Activated B cell treated with CpG ODN at 0.5 μM for 24 hours (primary cell): Measurements from ENCODE around the gene PXYLP1. TPM values are rescaled to one million over a fixed set of nuclear protein-coding genes. Genes with fewer than 3 reads are reported as not detected.
A peak's percentile ranks its signal among the peaks of the same experiment; 100 is the strongest.

Source experiments
- ATAC-seq: fragments of 200-7000 bp; cut with Tn5 transposase; one replicate; pipeline ENCODE4 v1.10.0; 2021; ENCODE audit warnings: low read depth, mild to moderate bottlenecking, moderate library complexity
- CTCF ChIA-PET: fragments of 350-600 bp; sonication (Branson Sonifier 250); formaldehyde crosslinking; loops from one replicate; lab custom pipeline; 2021; ENCODE audit warnings: antibody characterized with exemption; lab: Charles Lee
- POLR2A ChIA-PET: fragments of 350-600 bp; sonication (Branson Sonifier 250); formaldehyde crosslinking; loops from one replicate; lab custom pipeline; 2021; ENCODE audit warnings: antibody characterized with exemption; lab: Charles Lee
- DNase-seq: peaks from one replicate; pipeline ENCODE4 v3.0.0; 2022
- H3K27ac Mint-ChIP-seq: one replicate; pipeline ENCODE4 v1.8.0; 2020; ENCODE audit warnings: mixed read lengths
- H3K27me3 Mint-ChIP-seq: one replicate; pipeline ENCODE4 v1.8.0; 2021; ENCODE audit warnings: mixed read lengths
- H3K36me3 Mint-ChIP-seq: one replicate; pipeline ENCODE4 v1.8.0; 2021; ENCODE audit warnings: low read depth, mixed read lengths
- H3K4me1 Mint-ChIP-seq: one replicate; pipeline ENCODE4 v1.8.0; 2021; ENCODE audit warnings: mixed read lengths
- H3K4me3 Mint-ChIP-seq: one replicate; pipeline ENCODE4 v1.8.0; 2020; ENCODE audit warnings: mild to moderate bottlenecking, mixed read lengths
- H3K9me3 Mint-ChIP-seq: one replicate; pipeline ENCODE4 v1.8.0; 2020; ENCODE audit warnings: mixed read lengths
- CTCF ChIP-seq: fragments of 200-600 bp; IDR thresholded peaks from one replicate; pipeline ENCODE4 v1.8.0; 2022; ENCODE audit warnings: antibody characterized with exemption, mild to moderate bottlenecking
- intact Hi-C: fragments of 100-400 bp; cut with micrococcal nuclease; formaldehyde crosslinking; loops from one replicate; pipeline ENCODE4 v1.15.1; 2024
- total RNA-seq: library from RNA; stranded (reverse); gene quantifications from 2 replicates; pipeline ENCODE4 v1.2.3, GENCODE V29; 2022

Gene PXYLP1
- total RNA-seq, 1 donor from 2014 or later: 2.7 TPM

DNA sequence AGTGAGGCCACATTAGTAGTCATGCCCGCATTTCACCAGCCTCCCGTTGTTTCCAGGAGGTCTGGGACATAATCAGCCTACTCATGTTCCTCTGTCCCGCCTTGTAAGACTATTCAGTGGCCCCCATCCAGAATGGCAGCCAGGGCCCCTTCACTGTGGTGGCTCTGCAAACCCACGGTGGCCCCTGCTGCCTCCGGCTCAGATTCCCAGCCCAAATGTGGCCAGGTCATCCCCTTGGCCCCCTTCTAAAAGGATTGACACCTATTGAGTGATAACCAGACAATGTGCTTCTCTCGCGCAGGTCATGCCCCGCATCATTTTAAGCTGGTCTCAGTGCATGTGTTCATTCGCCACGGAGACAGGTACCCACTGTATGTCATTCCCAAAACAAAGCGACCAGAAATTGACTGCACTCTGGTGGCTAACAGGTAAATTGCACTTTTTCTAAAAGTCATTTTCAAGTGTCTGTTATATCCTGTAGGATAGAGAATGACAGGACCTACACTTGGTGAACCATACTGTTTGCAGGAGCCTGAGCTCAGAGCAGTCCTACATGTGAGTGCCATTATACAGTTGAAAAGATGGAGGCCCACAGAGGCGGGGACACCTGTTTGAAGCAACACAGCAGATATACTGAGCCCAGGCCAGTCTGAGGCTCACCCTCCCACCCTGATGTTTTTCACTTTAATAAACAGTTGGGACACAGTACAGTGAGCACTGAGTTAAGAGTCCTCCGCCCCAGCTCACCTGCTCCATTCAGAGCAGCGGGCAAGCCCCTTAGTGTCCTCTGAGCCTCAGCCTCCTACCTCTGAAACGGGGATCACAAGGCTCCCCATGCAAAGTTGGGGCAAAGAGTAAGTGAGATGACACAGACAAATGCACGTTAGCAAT lies 47.7 kb downstream of the PXYLP1 start:
- Mint-ChIP-seq H3K4me1 (no peaks in the 10 kb centered on the region), H3K27me3 (no peaks in the 10 kb centered on the region), H3K9me3 (no peaks in the 10 kb centered on the region), H3K27ac (no peak overlapping the region), H3K4me3 (no peak overlapping the region), H3K36me3 (no peaks in the 10 kb centered on the region)
- no peak for DNase-seq
- intact Hi-C loops: loop anchor here (1.0 kb wide), 1 partner anchor 48 kb away; the partner anchor contains the start of gene PXYLP1
- no peak for ATAC-seq
- no peak for TF ChIP-seq CTCF
- ChIA-PET CTCF (interaction anchor here (1.5 kb wide), 2 partner anchors 48 to 170 kb away, joined by 3 to 5 read pairs; partner anchors contain the start of gene PXYLP1), POLR2A (interaction anchor here (1.0 kb wide), 1 partner anchor 48 kb away, joined by 4 read pairs; the partner anchor contains the start of gene PXYLP1)

GRCh38 chr3:141280086-141280485 lies 48.5 kb downstream of the PXYLP1 start:
- DNase-seq: no peak
- POLR2A ChIA-PET: no interaction called here
- H3K4me3 Mint-ChIP-seq: no peak overlapping the region
- intact Hi-C loops: no loop called here
- H3K27ac Mint-ChIP-seq: no peak overlapping the region
- no peaks in the 10 kb centered on the region for H3K27me3 Mint-ChIP-seq
- H3K9me3 Mint-ChIP-seq: no peaks in the 10 kb centered on the region
- no peaks in the 10 kb centered on the region for H3K36me3 Mint-ChIP-seq
- H3K4me1 Mint-ChIP-seq: no peaks in the 10 kb centered on the region
- CTCF ChIA-PET: interaction anchor here (1.8 kb wide), 1 partner anchor 48 kb away, joined by 7 read pairs; the partner anchor contains the start of gene PXYLP1
- no peak for TF ChIP-seq CTCF
- ATAC-seq: no peak

- POLR2A ChIA-PET: no interaction called here
- no peaks in the 10 kb centered on the region for H3K4me1 Mint-ChIP-seq
- no peak overlapping the region for H3K4me3 Mint-ChIP-seq
- CTCF ChIA-PET: interaction anchor here (1.8 kb wide), 1 partner anchor 49 kb away, joined by 7 read pairs; the partner anchor contains the start of gene PXYLP1
- H3K27me3 Mint-ChIP-seq: no peaks in the 10 kb centered on the region
- intact Hi-C loops: no loop called here
- no peak for ATAC-seq
- DNase-seq: no peak
- H3K27ac Mint-ChIP-seq: no peak overlapping the region
- TF ChIP-seq CTCF: no peak
- H3K9me3 Mint-ChIP-seq: no peaks in the 10 kb centered on the region
- no peaks in the 10 kb centered on the region for H3K36me3 Mint-ChIP-seq
Observed at GRCh38 chr3:141280690-141281089, 49.1 kb downstream of the PXYLP1 start.

DNA sequence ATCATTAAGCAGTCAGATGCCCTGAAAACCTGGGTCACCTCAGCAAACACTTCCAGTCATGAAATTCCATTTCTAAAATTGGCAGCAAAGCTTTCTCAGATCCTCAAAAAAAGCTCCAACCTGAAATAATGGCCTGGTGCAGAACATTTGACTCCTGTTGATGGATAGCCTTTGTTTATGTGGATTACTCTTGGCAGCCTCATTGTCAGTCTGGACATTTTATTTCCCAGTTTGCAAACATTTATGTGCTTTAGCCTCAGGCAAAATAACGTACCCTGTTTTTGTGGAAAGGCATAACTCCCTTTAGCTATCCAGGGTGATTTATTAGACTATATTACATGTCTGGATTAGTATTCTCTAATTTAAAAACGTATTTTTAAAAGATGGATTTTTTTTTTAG lies 53.9 kb downstream of the PXYLP1 start:
- ChIA-PET CTCF (no interaction called here), POLR2A (no interaction called here)
- no peak for TF ChIP-seq CTCF
- Mint-ChIP-seq H3K36me3 (no peaks in the 10 kb centered on the region), H3K4me3 (no peak overlapping the region), H3K9me3 (no peaks in the 10 kb centered on the region), H3K27ac (no peak overlapping the region), H3K27me3 (no peaks in the 10 kb centered on the region), H3K4me1 (no peaks in the 10 kb centered on the region)
- intact Hi-C loops: no loop called here
- DNase-seq (no peak), ATAC-seq (no peak)

GRCh38 chr3:141286856-141287255 lies 55.2 kb downstream of the PXYLP1 start:
- Mint-ChIP-seq H3K36me3 (no peaks in the 10 kb centered on the region), H3K9me3 (no peaks in the 10 kb centered on the region), H3K4me1 (no peaks in the 10 kb centered on the region), H3K27ac (no peak overlapping the region), H3K4me3 (peak overlapping the region; percentile 12), H3K27me3 (no peaks in the 10 kb centered on the region)
- TF ChIP-seq CTCF: no peak
- ChIA-PET CTCF (interaction anchor here (1.2 kb wide), 1 partner anchor 18 kb away, joined by 5 read pairs; no protein-coding TSS in a partner anchor), POLR2A (no interaction called here)
- DNase-seq (no peak), ATAC-seq (no peak)
- intact Hi-C loops: no loop called here
